Sigmoid colon (tissue), 7 donors: ENCODE measurements around the gene SAP30BP. TPM values are rescaled to one million over a fixed set of nuclear protein-coding genes. Genes with fewer than 3 reads are reported as not detected.

Experiments
- DNase-seq: peaks from one replicate; pipeline ENCODE4 v3.0.0-alpha.2; 2019
- H3K27ac ChIP-seq, 4 donors: fragments of 200-600 bp; sonication (generic); one replicate each; pipeline ENCODE4 v1.5.1; 2016 to 2019; ENCODE audit warnings: mild to moderate bottlenecking in 1 of 4
- H3K27me3 ChIP-seq, 3 donors: fragments of 200-600 bp; sonication (generic); one replicate each; pipeline ENCODE4 v1.5.1; 2019; ENCODE audit warnings: mild to moderate bottlenecking in 1 of 3
- H3K36me3 ChIP-seq, 4 donors: fragments of 200-600 bp; sonication (generic); one replicate each; pipeline ENCODE4 v1.5.1; 2016 to 2019
- H3K4me1 ChIP-seq, 4 donors: fragments of 200-600 bp; sonication (generic); one replicate each; pipeline ENCODE4 v1.5.1; 2017 to 2019
- H3K4me3 ChIP-seq, 4 donors: fragments of 200-600 bp; sonication (generic); one replicate each; pipeline ENCODE4 v1.5.1; 2017 to 2019; ENCODE audit warnings: mild to moderate bottlenecking in 2 of 4, moderate library complexity in 1 of 4
- H3K9me3 ChIP-seq, 4 donors: fragments of 200-600 bp in 3 of 4; sonication (generic) in 3 of 4; one replicate each; pipeline versions ENCODE4 v1.5.1 to v1.6.1; 2013 to 2019
- CTCF ChIP-seq, 4 experiments: fragments of 450-650 bp in 3 of 4; fragments of 200-600 bp in 1 of 4; IDR thresholded peaks; one replicate each; pipeline ENCODE4 v1.5.1; 2016 to 2019; ENCODE audit warnings: antibody characterized with exemption in 4 of 4, mild to moderate bottlenecking in 3 of 4, moderate library complexity in 2 of 4
- EP300 ChIP-seq, 4 donors: sonication (generic); formaldehyde crosslinking; IDR thresholded peaks; one replicate each; pipeline ENCODE4 v1.6.1; 2017; ENCODE audit warnings: antibody characterized with exemption in 4 of 4
- POLR2A ChIP-seq, 2 donors: fragments of 450-650 bp; IDR thresholded peaks; one replicate each; pipeline ENCODE4 v1.6.1; 2016; ENCODE audit warnings: antibody characterized with exemption in 2 of 2, mild to moderate bottlenecking in 2 of 2, moderate library complexity in 2 of 2
- POLR2AphosphoS5 ChIP-seq, 4 donors: sonication (generic); formaldehyde crosslinking; IDR thresholded peaks; one replicate each; pipeline ENCODE4 v1.6.1; 2017; ENCODE audit warnings: antibody characterized with exemption in 4 of 4
- WGBS, 2 donors: extraction: QIAGEN DNeasy Blood & Tissue Kit; methylation state at CpG; one replicate each; pipeline ENCODE4 v1.1.7; 2013; 5-methylcytosine and 5-hydroxymethylcytosine counted together
- intact Hi-C: fragments of 100-400 bp; cut with DNase I; formaldehyde crosslinking; loops from one replicate; pipeline ENCODE4 v1.15.1; 2023
- polyA plus RNA-seq, 3 donors: library from polyadenylated mRNA; stranded (reverse); fragments of 200-250 nt; gene quantifications; one replicate each; pipeline ENCODE4 v1.2.3, GENCODE V29; 2013
- total RNA-seq, 4 donors: library from RNA; depleted of rRNA; stranded (reverse); fragments of >200 nt; gene quantifications; one replicate each; pipeline ENCODE4 v1.1.0, GENCODE V29; 2016
- donor health status: healthy with polysubstance abuse.
- donor health status: Bipolar disorder and iron deficiency.
- donor health status: healthy.

The SAP30BP gene
- total and polyA plus RNA-seq, 7 donors: 53.2 to 96.9 (median 60.4) TPM

GRCh38 chr17:75649687-75650086 is 17.5 kb upstream of the SAP30BP start:
- H3K27ac ChIP-seq: peak overlapping the region in 1 of 4 donors; percentile 22
- H3K27me3 ChIP-seq: no peaks in the 10 kb centered on the region
- H3K4me1 ChIP-seq: no peaks in the 10 kb centered on the region
- 94 to 95% methylated on average over 6 of the region's 6 CpGs for WGBS, 2 donors
- no peak overlapping the region for H3K4me3 ChIP-seq
- intact Hi-C loops: no loop called here
- peaks cover 0 to 42% (median 3%) of the 10 kb centered on the region in 4 donors for H3K36me3 ChIP-seq
- DNase-seq: peak; percentile 50
- no peaks in the 10 kb centered on the region for H3K9me3 ChIP-seq
- TF ChIP-seq EP300 (IDR thresholded peaks at IDR 0.05): no peak
- TF ChIP-seq CTCF (IDR thresholded peaks at IDR 0.05): no peak
- no peak for TF ChIP-seq POLR2A (IDR thresholded peaks at IDR 0.05)
- TF ChIP-seq POLR2AphosphoS5 (IDR thresholded peaks at IDR 0.05): no peak

GRCh38 chr17:75650874-75651273 is 16.3 kb upstream of the SAP30BP start:
- no peaks in the 10 kb centered on the region for H3K9me3 ChIP-seq
- no peaks in the 10 kb centered on the region for H3K4me1 ChIP-seq
- H3K27ac ChIP-seq: no peak overlapping the region
- DNase-seq: no peak
- TF ChIP-seq POLR2A (IDR thresholded peaks at IDR 0.05): no peak
- TF ChIP-seq CTCF (IDR thresholded peaks at IDR 0.05): no peak
- no peak for TF ChIP-seq EP300 (IDR thresholded peaks at IDR 0.05)
- no peak for TF ChIP-seq POLR2AphosphoS5 (IDR thresholded peaks at IDR 0.05)
- H3K36me3 ChIP-seq: peaks cover 0 to 53% (median 8%) of the 10 kb centered on the region in 4 donors
- WGBS, 2 donors: 60 to 91% methylated on average over 7 of the region's 7 CpGs
- no peaks in the 10 kb centered on the region for H3K27me3 ChIP-seq
- no peak overlapping the region for H3K4me3 ChIP-seq
- intact Hi-C loops: no loop called here

GRCh38 chr17:75652341-75652740 is 14.8 kb upstream of the SAP30BP start:
- Histone ChIP-seq H3K36me3 (peaks cover 0 to 61% (median 12%) of the 10 kb centered on the region in 4 donors), H3K4me3 (no peak overlapping the region), H3K9me3 (no peaks in the 10 kb centered on the region), H3K4me1 (no peaks in the 10 kb centered on the region), H3K27ac (no peak overlapping the region), H3K27me3 (no peaks in the 10 kb centered on the region)
- peak; percentile 39 for DNase-seq
- 93 to 96% methylated on average over 5 of the region's 5 CpGs for WGBS, 2 donors
- intact Hi-C loops: no loop called here
- no peak for TF ChIP-seq POLR2A (IDR thresholded peaks at IDR 0.05)
- TF ChIP-seq EP300 (IDR thresholded peaks at IDR 0.05): no peak
- TF ChIP-seq POLR2AphosphoS5 (IDR thresholded peaks at IDR 0.05): no peak
- no peak for TF ChIP-seq CTCF (IDR thresholded peaks at IDR 0.05)

- WGBS, 2 donors: 66 to 80% methylated on average over 6 of the region's 6 CpGs
- H3K4me1 ChIP-seq: no peaks in the 10 kb centered on the region
- DNase-seq: peak; percentile 45
- no peaks in the 10 kb centered on the region for H3K9me3 ChIP-seq
- intact Hi-C loops: no loop called here
- peaks cover 0 to 64% (median 13%) of the 10 kb centered on the region in 4 donors for H3K36me3 ChIP-seq
- no peak overlapping the region for H3K4me3 ChIP-seq
- no peak overlapping the region for H3K27ac ChIP-seq
- TF ChIP-seq POLR2AphosphoS5 (IDR thresholded peaks at IDR 0.05) (no peak), POLR2A (IDR thresholded peaks at IDR 0.05) (no peak), EP300 (IDR thresholded peaks at IDR 0.05) (no peak), CTCF (IDR thresholded peaks at IDR 0.05) (peak in 3 of 4 experiments; percentile 32 to 51 (median 32))
- no peaks in the 10 kb centered on the region for H3K27me3 ChIP-seq
These were observed 14.1 kb upstream of the SAP30BP start for GRCh38 chr17:75652934-75653549.

GRCh38 chr17:75654176-75654575 is 13.0 kb upstream of the SAP30BP start:
- intact Hi-C loops: no loop called here
- Histone ChIP-seq H3K27me3 (no peaks in the 10 kb centered on the region), H3K36me3 (peaks cover 0 to 63% (median 13%) of the 10 kb centered on the region in 4 donors), H3K4me1 (no peaks in the 10 kb centered on the region), H3K27ac (no peak overlapping the region), H3K4me3 (no peak overlapping the region), H3K9me3 (no peaks in the 10 kb centered on the region)
- TF ChIP-seq EP300 (IDR thresholded peaks at IDR 0.05): no peak
- TF ChIP-seq POLR2AphosphoS5 (IDR thresholded peaks at IDR 0.05): no peak
- DNase-seq: peak; percentile 28
- 23 to 66% methylated on average over 2 of the region's 2 CpGs for WGBS, 2 donors
